Fibroblast of mammary gland (primary cell): ENCODE data around the gene IMP3.
"Not testable (repeated sequence)": the region's sequence is repeated elsewhere in the genome, so short reads cannot be mapped to it uniquely, and the experiment has no call there.

Experiments used
- DNase-seq: peaks from one replicate; pipeline ENCODE4 v3.0.0-alpha.2; 2010; ENCODE audit warnings: low read depth
- H3K4me3 ChIP-seq: 2 replicates; pipeline ENCODE4 v1.5.1; 2011; ENCODE audit warnings: low read depth, mild to moderate bottlenecking, low read length, moderate library complexity; ENCODE audit not compliant: control insufficient read depth
- TF ChIP-seq, protein P1 (sequence below): conservative IDR thresholded peaks from 2 replicates; pipeline ENCODE4 v1.5.1; 2011; ENCODE audit warnings: low read depth, low read length, inconsistent platforms; ENCODE audit not compliant: control insufficient read depth, insufficient read depth

IMP3 gene

GRCh38 chr15:75684648-75685047 is 44.6 kb upstream of the IMP3 start:
- H3K4me3 ChIP-seq = no peak overlapping the region
- DNase-seq = no peak
- TF ChIP-seq, protein P1, sequence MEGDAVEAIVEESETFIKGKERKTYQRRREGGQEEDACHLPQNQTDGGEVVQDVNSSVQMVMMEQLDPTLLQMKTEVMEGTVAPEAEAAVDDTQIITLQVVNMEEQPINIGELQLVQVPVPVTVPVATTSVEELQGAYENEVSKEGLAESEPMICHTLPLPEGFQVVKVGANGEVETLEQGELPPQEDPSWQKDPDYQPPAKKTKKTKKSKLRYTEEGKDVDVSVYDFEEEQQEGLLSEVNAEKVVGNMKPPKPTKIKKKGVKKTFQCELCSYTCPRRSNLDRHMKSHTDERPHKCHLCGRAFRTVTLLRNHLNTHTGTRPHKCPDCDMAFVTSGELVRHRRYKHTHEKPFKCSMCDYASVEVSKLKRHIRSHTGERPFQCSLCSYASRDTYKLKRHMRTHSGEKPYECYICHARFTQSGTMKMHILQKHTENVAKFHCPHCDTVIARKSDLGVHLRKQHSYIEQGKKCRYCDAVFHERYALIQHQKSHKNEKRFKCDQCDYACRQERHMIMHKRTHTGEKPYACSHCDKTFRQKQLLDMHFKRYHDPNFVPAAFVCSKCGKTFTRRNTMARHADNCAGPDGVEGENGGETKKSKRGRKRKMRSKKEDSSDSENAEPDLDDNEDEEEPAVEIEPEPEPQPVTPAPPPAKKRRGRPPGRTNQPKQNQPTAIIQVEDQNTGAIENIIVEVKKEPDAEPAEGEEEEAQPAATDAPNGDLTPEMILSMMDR = no peak

GRCh38 chr15:75683646-75684312 is 43.8 kb upstream of the IMP3 start:
- DNase-seq = peak; percentile 52
- not testable (repeated sequence) for H3K4me3 ChIP-seq
- TF ChIP-seq, protein P1 = peak; percentile 62

GRCh38 chr15:75682181-75683135 is 42.4 kb upstream of the IMP3 start:
- no peak for DNase-seq
- TF ChIP-seq, protein P1 = no peak
- H3K4me3 ChIP-seq = no peak overlapping the region

GRCh38 chr15:75680007-75680789 is 40.2 kb upstream of the IMP3 start:
- no peak for DNase-seq
- H3K4me3 ChIP-seq = no peak overlapping the region
- TF ChIP-seq, protein P1 = no peak

DNA sequence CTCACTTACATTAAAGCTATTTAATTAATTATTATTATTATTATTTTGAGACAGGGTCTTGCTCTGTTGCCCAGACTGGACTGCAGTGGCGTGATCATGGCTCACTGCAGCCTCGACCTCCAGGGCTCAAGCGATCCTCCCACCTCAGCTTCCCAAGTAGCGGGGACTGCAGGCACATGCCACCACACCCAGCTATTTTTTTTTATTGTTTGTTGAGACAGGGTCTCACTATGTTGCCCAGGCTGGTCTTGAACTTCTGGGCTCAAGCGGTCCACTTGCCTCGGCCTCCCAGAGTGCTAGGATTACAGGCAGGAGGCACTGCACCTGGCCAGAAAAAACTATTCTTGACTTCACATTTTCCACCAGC is 38.3 kb upstream of the IMP3 start:
- DNase-seq, H3K4me3 ChIP-seq: not testable (repeated sequence)

- DNase-seq = no peak
- H3K4me3 ChIP-seq = no peak overlapping the region
- TF ChIP-seq, protein P1 = no peak
These were observed 37.7 kb upstream of the IMP3 start for GRCh38 chr15:75677465-75678323.
